ENCODE results near the gene ZFYVE28.

- TF ChIP-seq FOXM1 (IDR thresholded peaks at IDR 0.05; ENCODE audit: borderline replicate concordance) = no peak
- no peak for TF ChIP-seq ARNT (IDR thresholded peaks at IDR 0.05)
- TF ChIP-seq ZNF384 (IDR thresholded peaks at IDR 0.05) = no peak
- TF ChIP-seq, protein P1, sequence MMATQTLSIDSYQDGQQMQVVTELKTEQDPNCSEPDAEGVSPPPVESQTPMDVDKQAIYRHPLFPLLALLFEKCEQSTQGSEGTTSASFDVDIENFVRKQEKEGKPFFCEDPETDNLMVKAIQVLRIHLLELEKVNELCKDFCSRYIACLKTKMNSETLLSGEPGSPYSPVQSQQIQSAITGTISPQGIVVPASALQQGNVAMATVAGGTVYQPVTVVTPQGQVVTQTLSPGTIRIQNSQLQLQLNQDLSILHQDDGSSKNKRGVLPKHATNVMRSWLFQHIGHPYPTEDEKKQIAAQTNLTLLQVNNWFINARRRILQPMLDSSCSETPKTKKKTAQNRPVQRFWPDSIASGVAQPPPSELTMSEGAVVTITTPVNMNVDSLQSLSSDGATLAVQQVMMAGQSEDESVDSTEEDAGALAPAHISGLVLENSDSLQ (IDR thresholded peaks at IDR 0.05) = no peak
- no peak for TF ChIP-seq SP1 (IDR thresholded peaks at IDR 0.05)
- no peak for TF ChIP-seq FOXK2 (IDR thresholded peaks at IDR 0.05)
- TF ChIP-seq HDGF (IDR thresholded peaks at IDR 0.05; ENCODE audit: borderline replicate concordance) = no peak
Measured at GRCh38 chr4:2276581-2277325, 141.7 kb downstream of the ZFYVE28 start.

Measured in HEK293T (cell line).